GM12878 (cell line): ENCODE results near the gene CIPC. TPM values are rescaled to one million over a fixed set of nuclear protein-coding genes. Genes with fewer than 3 reads are reported as not detected.

ENCODE experiments used
- BCL11A ChIP-seq: IDR thresholded peaks from 2 replicates; pipeline ENCODE4 v1.6.1; 2011; ENCODE audit warnings: low read depth, low read length
- BHLHE40 ChIP-seq, 2 experiments: fragments of 450-650 bp in 1 of 2; IDR thresholded peaks; 2 replicates each; pipeline ENCODE4 v1.6.1; 2011 to 2017; ENCODE audit warnings: low read depth in 2 of 2, borderline replicate concordance in 1 of 2, improper control_type of control experiment in 1 of 2, low read length in 1 of 2, mild to moderate bottlenecking in 1 of 2
- BRCA1 ChIP-seq: IDR thresholded peaks from 2 replicates; pipeline ENCODE4 v1.6.1; 2011; ENCODE audit warnings: low read depth, low read length, improper control_type of control experiment
- CBFB ChIP-seq: IDR thresholded peaks from 2 replicates; pipeline ENCODE4 v1.6.1; 2016; ENCODE audit warnings: antibody characterized with exemption, low read depth
- CEBPZ ChIP-seq: fragments of 150-350 bp; IDR thresholded peaks from 2 replicates; pipeline ENCODE4 v1.6.1; 2016; ENCODE audit warnings: low read depth, low read length
- CHD4 ChIP-seq: fragments of 200-600 bp; sonication (generic); IDR thresholded peaks from 2 replicates; pipeline ENCODE4 v1.6.1; 2016; ENCODE audit warnings: mild to moderate bottlenecking
- CTCF ChIP-seq, 3 experiments: IDR thresholded peaks in 2 of 3; conservative IDR thresholded peaks in 1 of 3; 2 replicates each; pipeline ENCODE4 v1.5.1; 2011; ENCODE audit warnings: low read depth in 3 of 3, low read length in 3 of 3, mild to moderate bottlenecking in 3 of 3, control low read depth in 2 of 3, moderate library complexity in 2 of 3, inconsistent platforms in 1 of 3, mixed read lengths in 1 of 3; ENCODE audit not compliant: control insufficient read depth in 2 of 3, insufficient read depth in 1 of 3; ENCODE audit errors: extremely low read depth in 1 of 3
- EGR1 ChIP-seq, 2 experiments: IDR thresholded peaks; 1 replicate in 1 of 2; 2 replicates in 1 of 2; pipeline ENCODE4 v1.6.1; 2011 to 2012; ENCODE audit warnings: low read depth in 2 of 2, low read length in 2 of 2, borderline replicate concordance in 1 of 2, mild to moderate bottlenecking in 1 of 2, moderate library complexity in 1 of 2
- ETV6 ChIP-seq, 2 experiments: fragments of 450-650 bp in 1 of 2; IDR thresholded peaks in 1 of 2; conservative IDR thresholded peaks in 1 of 2; 2 replicates each; pipeline ENCODE4 v1.6.1; 2014; ENCODE audit warnings: antibody characterized with exemption in 1 of 2, borderline replicate concordance in 1 of 2, low read depth in 1 of 2, mild to moderate bottlenecking in 1 of 2, moderate library complexity in 1 of 2
- IKZF2 ChIP-seq, 2 experiments: fragments of 450-650 bp; IDR thresholded peaks; 2 replicates each; pipeline ENCODE4 v1.6.1; 2017; ENCODE audit warnings: mild to moderate bottlenecking in 2 of 2, moderate library complexity in 2 of 2
- KAT2A ChIP-seq: conservative IDR thresholded peaks from 2 replicates; pipeline ENCODE4 v1.6.1; 2011; ENCODE audit warnings: low read depth, low read length; ENCODE audit not compliant: control insufficient read depth
- LARP7 ChIP-seq: fragments of 450-650 bp; IDR thresholded peaks from 2 replicates; pipeline ENCODE4 v1.6.1; 2017; ENCODE audit warnings: mild to moderate bottlenecking
- NFYB ChIP-seq: IDR thresholded peaks from 2 replicates; pipeline ENCODE4 v1.6.1; 2011; ENCODE audit warnings: low read depth, mild to moderate bottlenecking, low read length, improper control_type of control experiment, moderate library complexity; ENCODE audit not compliant: insufficient read depth
- NR2C1 ChIP-seq: fragments of 450-650 bp; IDR thresholded peaks from 2 replicates; pipeline ENCODE4 v1.6.1; 2017; ENCODE audit warnings: antibody characterized with exemption, mild to moderate bottlenecking, moderate library complexity
- PML ChIP-seq: IDR thresholded peaks from 2 replicates; pipeline ENCODE4 v1.6.1; 2012; ENCODE audit warnings: low read length, inconsistent platforms
- POLR2AphosphoS5 ChIP-seq: IDR thresholded peaks from 2 replicates; pipeline ENCODE4 v1.6.1; 2011; ENCODE audit warnings: mild to moderate bottlenecking, low read length, inconsistent platforms
- POU2F2 ChIP-seq: IDR thresholded peaks from 3 replicates; pipeline ENCODE4 v1.6.1; 2011; ENCODE audit warnings: low read depth, mild to moderate bottlenecking, low read length, borderline replicate concordance
- RELA ChIP-seq: fragments of 450-650 bp; IDR thresholded peaks from 2 replicates; pipeline ENCODE4 v1.8.0; 2014; ENCODE audit warnings: borderline replicate concordance; ENCODE audit not compliant: partially characterized antibody
- RFX5 ChIP-seq: IDR thresholded peaks from 2 replicates; pipeline ENCODE4 v1.6.1; 2011; ENCODE audit warnings: low read depth, low read length, improper control_type of control experiment
- RUNX3 ChIP-seq: IDR thresholded peaks from 2 replicates; pipeline ENCODE4 v1.6.1; 2012; ENCODE audit warnings: low read length, inconsistent platforms
- SMAD1 ChIP-seq: fragments of 450-650 bp; IDR thresholded peaks from 2 replicates; pipeline ENCODE4 v1.6.1; 2018; ENCODE audit warnings: mild to moderate bottlenecking, low read depth; ENCODE audit not compliant: partially characterized antibody
- ZNF24 ChIP-seq: fragments of 450-650 bp; IDR thresholded peaks from 2 replicates; pipeline ENCODE4 v1.6.1; 2017; ENCODE audit warnings: antibody characterized with exemption, mild to moderate bottlenecking
- ZNF384 ChIP-seq: IDR thresholded peaks from 2 replicates; pipeline ENCODE4 v1.6.1; 2012; ENCODE audit warnings: low read depth, mild to moderate bottlenecking, low read length, improper control_type of control experiment, borderline replicate concordance
- ZZZ3 ChIP-seq: IDR thresholded peaks from 2 replicates; pipeline ENCODE4 v1.6.1; 2011; ENCODE audit warnings: low read depth; ENCODE audit not compliant: control insufficient read depth, insufficient read length
- polyA plus RNA-seq, 11 experiments: library from polyadenylated mRNA; depleted of rRNA in 4 of 11; unstranded in 6 of 11; stranded (reverse) in 5 of 11; fragments of >200 nt; fragmentation: Nextera tagmentation in 4 of 11; fragmentation: Illumina TruSeq in 1 of 11; extraction: Ambion mirVana in 4 of 11; extraction: Trizol in 1 of 11; gene quantifications; 1 replicate in 1 of 11; 2 replicates in 10 of 11; pipeline versions ENCODE4 v1.2.1 to v1.2.3, GENCODE V29; 2011 to 2016; ENCODE audit warnings: inconsistent platforms in 2 of 11, missing spikeins in 2 of 11, low read depth in 1 of 11
- total RNA-seq, 4 experiments: library from RNA; depleted of rRNA in 3 of 4; stranded (reverse); fragments of >200 nt in 3 of 4; fragmentation: Illumina TruSeq in 1 of 4; extraction: Trizol in 1 of 4; gene quantifications; 2 replicates each; pipeline versions ENCODE4 v1.2.1 to v1.2.3, GENCODE V29; 2013 to 2021
- TF ChIP-seq, protein P1 (sequence below): fragments of 450-650 bp; IDR thresholded peaks from 2 replicates; pipeline ENCODE4 v1.6.1; 2018; ENCODE audit warnings: borderline replicate concordance, mild to moderate bottlenecking; ENCODE audit not compliant: partially characterized antibody

CIPC gene
- total and polyA plus RNA-seq, 10 of the 15 experiments (the other 5 are each of a cell fraction or from before 2014, with no cell fraction given) = 5.6 to 29.5 (median 16.5) TPM

DNA sequence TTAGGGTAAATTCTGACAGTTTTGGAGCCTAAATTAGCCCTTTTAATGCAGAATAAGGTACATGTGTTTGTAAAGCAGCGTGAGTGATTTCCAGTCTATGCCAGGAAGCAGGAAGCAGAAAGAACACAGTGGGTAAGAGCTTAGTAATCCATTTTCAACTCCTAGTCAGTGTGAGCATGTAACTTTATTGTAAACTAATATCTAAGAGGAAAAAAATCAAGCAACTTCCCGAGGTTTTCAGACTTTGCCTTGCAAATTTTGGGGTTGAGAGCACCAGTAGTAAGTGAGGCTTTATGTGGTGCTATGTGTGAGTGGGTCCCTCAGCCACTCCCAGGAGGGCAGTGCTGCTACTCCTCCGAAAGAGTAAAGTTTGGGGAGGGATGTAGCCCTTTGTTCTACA is 2.9 kb downstream of the CIPC start (continued):
- no peak for TF ChIP-seq CEBPZ
- TF ChIP-seq ZZZ3 = no peak
- no peak for TF ChIP-seq EGR1 (IDR thresholded peaks at IDR 0.05; ENCODE audit: borderline replicate concordance in 1 of 2, low read depth in 2 of 2, low read length in 2 of 2)
- TF ChIP-seq BCL11A = no peak
- TF ChIP-seq, protein P1, sequence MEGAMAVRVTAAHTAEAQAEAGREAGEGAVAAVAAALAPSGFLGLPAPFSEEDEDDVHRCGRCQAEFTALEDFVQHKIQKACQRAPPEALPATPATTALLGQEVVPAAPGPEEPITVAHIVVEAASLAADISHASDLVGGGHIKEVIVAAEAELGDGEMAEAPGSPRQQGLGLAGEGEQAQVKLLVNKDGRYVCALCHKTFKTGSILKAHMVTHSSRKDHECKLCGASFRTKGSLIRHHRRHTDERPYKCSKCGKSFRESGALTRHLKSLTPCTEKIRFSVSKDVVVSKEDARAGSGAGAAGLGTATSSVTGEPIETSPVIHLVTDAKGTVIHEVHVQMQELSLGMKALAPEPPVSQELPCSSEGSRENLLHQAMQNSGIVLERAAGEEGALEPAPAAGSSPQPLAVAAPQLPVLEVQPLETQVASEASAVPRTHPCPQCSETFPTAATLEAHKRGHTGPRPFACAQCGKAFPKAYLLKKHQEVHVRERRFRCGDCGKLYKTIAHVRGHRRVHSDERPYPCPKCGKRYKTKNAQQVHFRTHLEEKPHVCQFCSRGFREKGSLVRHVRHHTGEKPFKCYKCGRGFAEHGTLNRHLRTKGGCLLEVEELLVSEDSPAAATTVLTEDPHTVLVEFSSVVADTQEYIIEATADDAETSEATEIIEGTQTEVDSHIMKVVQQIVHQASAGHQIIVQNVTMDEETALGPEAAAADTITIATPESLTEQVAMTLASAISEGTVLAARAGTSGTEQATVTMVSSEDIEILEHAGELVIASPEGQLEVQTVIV = no peak
- peak; percentile 59 for TF ChIP-seq RUNX3
- no peak for TF ChIP-seq BRCA1
- no peak for TF ChIP-seq RFX5
- TF ChIP-seq NR2C1 = no peak
- 0 out of 4 replicates have a peak, but pooled peaks have one; percentile 8 to 29 for TF ChIP-seq BHLHE40 (IDR thresholded peaks at IDR 0.05; ENCODE audit: borderline replicate concordance in 1 of 2, low read depth in 2 of 2, low read length in 1 of 2)
- no peak for TF ChIP-seq KAT2A
- TF ChIP-seq ZNF384 = peak; percentile 44; the same call in 1 of the 2 replicates
- no peak for TF ChIP-seq CTCF (IDR thresholded peaks at IDR 0.05 in 2 of 3, conservative IDR thresholded peaks at IDR 0.05 in 1 of 3; ENCODE audit: control insufficient read depth in 2 of 3, extremely low read depth in 1 of 3, insufficient read depth in 1 of 3, low read depth in 3 of 3, low read length in 3 of 3)
- TF ChIP-seq ZNF24 = no peak
- TF ChIP-seq POLR2AphosphoS5 = no peak
- TF ChIP-seq CHD4 = no peak
- peak; percentile 64; the same call in 1 of the 3 replicates for TF ChIP-seq POU2F2
- no peak for TF ChIP-seq RELA
- no peak for TF ChIP-seq IKZF2 (IDR thresholded peaks at IDR 0.05)
- TF ChIP-seq CBFB = no peak
- TF ChIP-seq SMAD1 = no peak
- 0 out of 2 replicates have a peak, but pooled peaks have one; percentile 37 for TF ChIP-seq LARP7
- TF ChIP-seq NFYB = peak; percentile 59
- TF ChIP-seq PML = no peak
- no peak for TF ChIP-seq ETV6 (conservative IDR thresholded peaks at IDR 0.05 in 1 of 2, IDR thresholded peaks at IDR 0.05 in 1 of 2; ENCODE audit: borderline replicate concordance in 1 of 2, low read depth in 1 of 2)
